Measurements from ENCODE around the gene AGAP1.

Gene AGAP1

DNA sequence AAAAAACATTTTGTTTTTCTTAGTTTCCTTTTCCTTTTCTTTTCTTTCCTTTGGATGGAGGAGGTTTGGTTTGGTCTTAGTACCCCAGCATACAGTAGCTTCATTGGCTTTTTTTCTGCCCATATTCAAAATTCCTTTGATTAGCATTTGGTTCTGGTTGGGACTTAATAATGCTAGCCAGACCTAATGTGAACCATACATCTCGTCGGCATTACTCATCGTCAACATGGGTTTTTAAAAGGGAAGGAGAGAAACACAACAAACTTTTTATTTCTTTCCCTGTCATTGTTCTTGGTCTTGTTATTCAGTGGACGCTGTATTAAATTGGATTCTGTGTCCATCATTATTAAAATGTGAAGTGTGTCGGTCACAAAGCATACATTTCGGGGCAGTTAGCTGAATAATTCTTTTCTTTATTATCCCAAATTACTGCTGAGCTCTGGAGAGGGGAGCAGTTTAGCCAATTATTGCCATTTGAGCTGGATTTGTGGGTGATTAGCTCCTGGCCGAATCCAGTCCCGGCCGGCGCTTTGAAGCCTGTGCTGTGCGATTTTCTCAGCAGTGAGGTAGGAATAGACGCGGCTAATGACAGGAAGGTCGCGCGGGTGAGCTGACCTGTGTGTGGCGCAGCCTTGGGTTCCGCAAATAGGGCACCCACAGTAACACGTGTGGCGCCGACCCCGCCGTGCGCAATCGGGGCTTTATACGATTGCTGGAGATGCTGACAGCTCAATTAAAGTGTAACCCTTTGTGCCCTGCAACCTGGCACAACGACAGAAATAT, 371.1 kb downstream of the AGAP1 start:
- DNase-seq (ENCODE audit: low read depth): no peak
- H3K4me3 ChIP-seq (ENCODE audit: low read length): no peak overlapping the region
- TF ChIP-seq, protein P1, sequence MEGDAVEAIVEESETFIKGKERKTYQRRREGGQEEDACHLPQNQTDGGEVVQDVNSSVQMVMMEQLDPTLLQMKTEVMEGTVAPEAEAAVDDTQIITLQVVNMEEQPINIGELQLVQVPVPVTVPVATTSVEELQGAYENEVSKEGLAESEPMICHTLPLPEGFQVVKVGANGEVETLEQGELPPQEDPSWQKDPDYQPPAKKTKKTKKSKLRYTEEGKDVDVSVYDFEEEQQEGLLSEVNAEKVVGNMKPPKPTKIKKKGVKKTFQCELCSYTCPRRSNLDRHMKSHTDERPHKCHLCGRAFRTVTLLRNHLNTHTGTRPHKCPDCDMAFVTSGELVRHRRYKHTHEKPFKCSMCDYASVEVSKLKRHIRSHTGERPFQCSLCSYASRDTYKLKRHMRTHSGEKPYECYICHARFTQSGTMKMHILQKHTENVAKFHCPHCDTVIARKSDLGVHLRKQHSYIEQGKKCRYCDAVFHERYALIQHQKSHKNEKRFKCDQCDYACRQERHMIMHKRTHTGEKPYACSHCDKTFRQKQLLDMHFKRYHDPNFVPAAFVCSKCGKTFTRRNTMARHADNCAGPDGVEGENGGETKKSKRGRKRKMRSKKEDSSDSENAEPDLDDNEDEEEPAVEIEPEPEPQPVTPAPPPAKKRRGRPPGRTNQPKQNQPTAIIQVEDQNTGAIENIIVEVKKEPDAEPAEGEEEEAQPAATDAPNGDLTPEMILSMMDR (IDR thresholded peaks at IDR 0.05; ENCODE audit: insufficient read depth, low read depth, low read length, missing control alignments): no peak

DNA sequence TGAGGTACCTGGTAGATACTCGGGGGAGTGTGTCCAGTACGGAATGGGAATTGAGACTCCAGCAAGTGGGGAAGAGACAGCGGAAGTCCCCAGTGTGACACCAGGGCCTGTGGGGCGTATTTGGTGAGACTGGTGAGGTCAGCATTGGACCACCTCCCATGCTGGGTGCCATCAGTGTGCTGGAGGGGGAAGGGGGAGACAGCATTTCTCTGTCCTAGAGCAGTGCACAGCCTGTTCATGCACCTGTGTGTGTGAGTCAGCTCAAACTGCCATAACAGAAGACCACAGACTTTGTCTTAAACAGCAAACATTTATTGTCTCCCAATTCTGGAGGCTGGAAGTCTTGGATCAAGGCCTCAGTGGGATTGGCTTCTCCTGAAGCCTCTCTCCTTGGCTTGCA, 372.5 kb downstream of the AGAP1 start:
- no peak overlapping the region for H3K4me3 ChIP-seq (ENCODE audit: low read length)
- DNase-seq (ENCODE audit: low read depth): no peak
- TF ChIP-seq, protein P1 (IDR thresholded peaks at IDR 0.05; ENCODE audit: insufficient read depth, low read depth, low read length, missing control alignments): no peak

DNA sequence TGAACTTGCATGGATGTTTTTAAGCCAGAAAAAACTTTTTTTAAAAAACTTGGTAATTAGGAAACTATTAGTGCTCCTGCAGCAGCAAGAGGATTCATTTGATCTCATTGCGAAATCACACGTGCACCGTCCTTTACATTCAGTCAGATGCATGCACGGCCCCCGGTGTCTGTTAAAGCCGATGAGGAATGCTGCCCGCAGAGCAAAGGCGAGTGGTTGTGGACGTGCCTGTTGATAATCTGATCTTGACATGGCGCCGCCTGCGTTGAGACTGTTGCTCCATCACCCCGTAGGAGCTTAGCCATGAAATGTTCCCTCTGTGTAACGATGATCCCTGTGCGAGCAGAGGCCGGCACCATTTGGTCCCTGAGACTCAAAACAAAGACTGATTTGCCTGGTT, 374.4 kb downstream of the AGAP1 start:
- H3K4me3 ChIP-seq (ENCODE audit: low read length): no peak overlapping the region
- no peak for DNase-seq (ENCODE audit: low read depth)
- TF ChIP-seq, protein P1 (IDR thresholded peaks at IDR 0.05; ENCODE audit: insufficient read depth, low read depth, low read length, missing control alignments): no peak

DNA sequence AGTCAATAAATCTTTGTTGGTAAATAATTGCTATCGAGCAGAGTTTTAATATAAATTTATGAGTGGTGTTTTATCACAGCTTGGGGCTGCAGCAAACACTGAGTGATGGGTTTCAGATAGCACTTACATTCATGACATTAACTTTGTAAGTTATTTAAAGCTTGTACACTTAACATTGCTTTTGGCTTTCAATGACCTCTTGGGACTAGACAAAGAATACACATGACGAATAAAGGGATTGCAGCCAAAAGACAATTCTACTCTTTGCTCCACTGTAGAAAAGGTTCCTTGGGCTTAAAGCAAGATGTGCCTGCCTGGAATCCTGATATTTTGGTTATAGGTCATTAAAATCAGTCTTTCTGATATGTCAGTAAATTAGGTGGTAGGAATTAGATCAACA, 374.8 kb downstream of the AGAP1 start:
- no peak for DNase-seq (ENCODE audit: low read depth)
- TF ChIP-seq, protein P1 (IDR thresholded peaks at IDR 0.05; ENCODE audit: insufficient read depth, low read depth, low read length, missing control alignments): no peak
- H3K4me3 ChIP-seq (ENCODE audit: low read length): no peak overlapping the region

DNA sequence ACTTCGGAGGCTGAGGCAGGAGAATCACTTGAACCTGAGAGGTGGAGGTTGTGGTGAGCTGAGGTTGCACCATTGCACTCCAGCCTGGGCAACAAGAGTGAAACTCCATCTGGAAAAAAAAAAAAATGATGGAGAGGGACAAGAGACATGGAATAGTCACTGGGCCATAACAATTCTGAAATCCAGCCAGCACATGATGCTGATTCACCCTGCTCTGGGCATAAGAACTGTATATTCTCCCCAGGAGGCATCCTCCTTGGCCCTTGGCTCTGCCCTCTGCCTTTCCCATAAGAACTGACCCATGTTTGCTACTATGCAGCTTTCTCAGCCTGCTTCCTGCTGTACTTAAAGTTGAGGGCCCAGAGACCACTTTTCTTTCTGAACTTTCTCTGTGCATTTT, 376.7 kb downstream of the AGAP1 start:
- H3K4me3 ChIP-seq (ENCODE audit: low read length): no peak overlapping the region
- no peak for DNase-seq (ENCODE audit: low read depth)
- TF ChIP-seq, protein P1 (IDR thresholded peaks at IDR 0.05; ENCODE audit: insufficient read depth, low read depth, low read length, missing control alignments): no peak

DNA sequence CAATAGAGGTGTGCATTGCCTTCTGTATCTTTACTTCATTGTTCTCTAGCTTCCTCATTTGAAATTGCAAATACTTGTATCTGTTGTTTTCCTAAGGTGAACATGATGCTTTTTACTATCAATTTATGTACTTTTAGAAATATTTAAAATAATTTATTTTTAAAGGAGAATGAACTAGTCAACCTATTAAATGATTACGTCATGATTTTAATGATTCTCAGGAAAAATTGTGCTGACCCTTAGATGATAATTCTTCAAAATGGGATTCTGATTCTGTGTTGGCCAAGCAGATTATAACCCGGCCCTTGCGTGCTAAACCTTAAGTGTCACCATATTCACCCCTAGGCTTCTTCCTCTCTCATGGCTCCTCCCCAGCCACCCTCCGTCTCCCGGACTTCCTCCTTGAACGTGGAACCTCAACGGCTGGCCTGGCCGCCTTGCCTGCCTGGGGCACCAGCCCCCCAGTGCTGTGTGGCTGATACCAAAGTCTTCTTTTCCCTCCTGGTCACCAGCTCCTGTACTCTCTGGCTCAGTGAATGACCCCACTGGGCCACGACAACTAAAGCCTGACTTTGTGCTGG, 382.3 kb downstream of the AGAP1 start:
- DNase-seq (ENCODE audit: low read depth): no peak
- H3K4me3 ChIP-seq (ENCODE audit: low read length): no peak overlapping the region
- TF ChIP-seq, protein P1 (IDR thresholded peaks at IDR 0.05; ENCODE audit: insufficient read depth, low read depth, low read length, missing control alignments): no peak

Data from epithelial cell of esophagus (primary cell).